HEK293T (cell line): ENCODE data around the gene RC3H1.
"Not testable (repeated sequence)": the region's sequence is repeated elsewhere in the genome, so short reads cannot be mapped to it uniquely, and the experiment has no call there.

Source experiments
- ARNT ChIP-seq: fragments of 450-650 bp; IDR thresholded peaks from 2 replicates; pipeline ENCODE4 v1.6.1; 2017; ENCODE audit warnings: mild to moderate bottlenecking
- BHLHE40 ChIP-seq: fragments of 450-650 bp; IDR thresholded peaks from 2 replicates; pipeline ENCODE4 v1.6.1; 2016; ENCODE audit warnings: mild to moderate bottlenecking, moderate library complexity, borderline replicate concordance
- CTBP1 ChIP-seq: fragments of 450-650 bp; IDR thresholded peaks from 2 replicates; pipeline ENCODE4 v1.6.1; 2016; ENCODE audit warnings: borderline replicate concordance
- ELF4 ChIP-seq: fragments of 450-650 bp; IDR thresholded peaks from 2 replicates; pipeline ENCODE4 v1.6.1; 2017; ENCODE audit warnings: antibody characterized with exemption
- FOXA1 ChIP-seq: fragments of 450-650 bp; IDR thresholded peaks from 2 replicates; pipeline ENCODE4 v1.6.1; 2016; ENCODE audit warnings: mild to moderate bottlenecking
- HDGF ChIP-seq: fragments of 450-650 bp; IDR thresholded peaks from 2 replicates; pipeline ENCODE4 v1.6.1; 2017; ENCODE audit warnings: antibody characterized with exemption, borderline replicate concordance
- L3MBTL2 ChIP-seq: fragments of 450-650 bp; conservative IDR thresholded peaks from 2 replicates; pipeline ENCODE4 v1.6.1; 2016; ENCODE audit warnings: mild to moderate bottlenecking
- NFRKB ChIP-seq: fragments of 450-650 bp; IDR thresholded peaks from 2 replicates; pipeline ENCODE4 v1.6.1; 2016; ENCODE audit warnings: mild to moderate bottlenecking, moderate library complexity
- PKNOX1 ChIP-seq: fragments of 450-650 bp; IDR thresholded peaks from 2 replicates; pipeline ENCODE4 v1.6.1; 2016
- SP1 ChIP-seq: fragments of 450-650 bp; IDR thresholded peaks from 2 replicates; pipeline ENCODE4 v1.6.1; 2017
- SUZ12 ChIP-seq: fragments of 450-650 bp; IDR thresholded peaks from 2 replicates; pipeline ENCODE4 v1.6.1; 2016; ENCODE audit warnings: mild to moderate bottlenecking
- TARDBP ChIP-seq: fragments of 450-650 bp; IDR thresholded peaks from 2 replicates; pipeline ENCODE4 v1.6.1; 2016
- ZNF384 ChIP-seq: fragments of 450-650 bp; IDR thresholded peaks from 2 replicates; pipeline ENCODE4 v1.6.1; 2016

DNA sequence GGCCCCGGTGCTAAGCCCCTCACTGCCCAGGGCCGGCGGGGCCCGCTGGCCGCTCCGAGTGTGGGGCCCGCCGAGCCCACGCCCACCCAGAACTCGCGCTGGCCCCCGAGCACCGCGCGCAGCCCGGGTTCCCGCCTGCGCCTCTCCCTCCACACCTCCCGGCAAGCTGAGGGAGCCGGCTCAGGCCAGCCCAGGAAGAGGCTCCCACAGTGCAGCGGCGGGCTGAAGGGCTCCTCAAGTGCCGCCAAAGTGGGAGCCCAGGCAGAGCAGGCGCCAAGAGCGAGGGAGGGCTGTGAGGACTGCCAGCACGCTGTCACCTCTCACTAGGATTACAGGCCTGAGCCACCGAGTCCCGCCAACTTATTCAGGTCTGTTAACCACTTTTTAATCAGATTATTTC, 34.5 kb upstream of the RC3H1 start:
- not testable (repeated sequence) for TF ChIP-seq HDGF, ZNF384, L3MBTL2, BHLHE40, ELF4, PKNOX1, SP1, ARNT, CTBP1, SUZ12, NFRKB, TARDBP, FOXA1
